ENCODE data around the gene INPP5B.

- TF ChIP-seq SP1 (CRISPR knock-in tag; conservative IDR thresholded peaks at IDR 0.05) (no peak), CTCF (IDR thresholded peaks at IDR 0.05) (no peak), E2F4 (CRISPR knock-in tag; IDR thresholded peaks at IDR 0.05; ENCODE audit: borderline replicate concordance, low read depth) (no peak), NFYB (CRISPR knock-in tag; conservative IDR thresholded peaks at IDR 0.05; ENCODE audit: low read depth) (no peak), NR2C2 (CRISPR knock-in tag; IDR thresholded peaks at IDR 0.05) (no peak), PRDM15 (CRISPR knock-in tag; IDR thresholded peaks at IDR 0.05) (no peak), SMAD3 (CRISPR knock-in tag; IDR thresholded peaks at IDR 0.05; ENCODE audit: borderline replicate concordance) (no peak)
Measured at GRCh38 chr1:37868466-37868865, 78.4 kb downstream of the INPP5B start.
